CD4-positive, alpha-beta T cell treated with Interleukin-6 for 4 hours (primary cell): Measurements from ENCODE around the gene ADAMTS12.

ENCODE experiments used
- DNase-seq: peaks from one replicate; pipeline ENCODE4 v3.0.0-alpha.2; 2020; ENCODE audit warnings: mixed read lengths

ADAMTS12 gene

GRCh38 chr5:33905381-33905780 is 13.6 kb upstream of the ADAMTS12 start:
- DNase-seq: no peak

GRCh38 chr5:33903118-33903517 is 11.3 kb upstream of the ADAMTS12 start:
- no peak for DNase-seq

- no peak for DNase-seq
These were observed 9.4 kb upstream of the ADAMTS12 start for GRCh38 chr5:33901156-33901555.

GRCh38 chr5:33894566-33894965 is 2.8 kb upstream of the ADAMTS12 start:
- DNase-seq: no peak

- DNase-seq: no peak
These were observed 889 bp upstream of the ADAMTS12 start for GRCh38 chr5:33892620-33893137.

GRCh38 chr5:33891446-33891787 is 373 bp downstream of the ADAMTS12 start:
- DNase-seq: no peak

DNA sequence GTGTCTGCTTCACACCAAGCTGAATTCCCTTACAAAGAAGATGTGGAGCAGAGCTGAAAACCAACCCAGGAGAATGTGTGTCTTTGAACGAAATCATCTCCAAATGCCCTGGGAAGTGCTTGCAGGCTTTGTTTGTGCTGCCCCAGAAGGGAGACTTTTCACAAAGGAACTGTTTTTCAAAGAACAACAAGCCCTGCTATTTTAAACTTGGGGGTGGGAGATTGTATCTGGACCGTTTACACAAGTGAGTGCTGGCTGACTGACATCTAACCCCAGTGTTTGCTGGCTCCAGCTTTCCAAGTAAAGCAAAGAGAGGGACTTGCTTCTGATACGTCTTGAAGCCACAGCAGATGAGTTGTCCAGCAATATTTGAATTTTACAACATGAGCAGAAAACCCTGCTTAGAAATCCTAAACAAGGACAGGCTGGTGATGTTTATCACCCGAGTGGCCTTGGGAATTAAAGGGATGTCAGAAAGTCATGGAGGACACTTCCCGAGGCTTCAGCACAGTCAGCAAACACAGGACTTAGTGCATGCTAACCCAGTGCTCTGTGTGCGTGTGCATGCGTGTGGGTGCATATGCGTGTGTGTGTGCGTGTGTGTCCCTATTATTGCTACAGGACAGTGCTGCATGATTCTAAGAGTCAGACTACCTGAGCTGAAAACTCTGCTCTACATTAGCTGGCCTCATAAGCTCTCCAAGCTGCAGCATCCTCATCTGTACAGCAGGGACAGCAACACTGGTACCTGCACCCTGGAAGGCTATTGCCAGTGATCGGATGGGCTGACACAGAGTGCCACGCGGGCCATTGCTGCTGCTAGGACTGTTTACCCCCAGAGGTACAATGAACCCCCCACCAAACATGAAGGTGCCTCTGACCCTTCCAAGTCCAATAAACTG is 1.4 kb downstream of the ADAMTS12 start:
- no peak for DNase-seq

DNA sequence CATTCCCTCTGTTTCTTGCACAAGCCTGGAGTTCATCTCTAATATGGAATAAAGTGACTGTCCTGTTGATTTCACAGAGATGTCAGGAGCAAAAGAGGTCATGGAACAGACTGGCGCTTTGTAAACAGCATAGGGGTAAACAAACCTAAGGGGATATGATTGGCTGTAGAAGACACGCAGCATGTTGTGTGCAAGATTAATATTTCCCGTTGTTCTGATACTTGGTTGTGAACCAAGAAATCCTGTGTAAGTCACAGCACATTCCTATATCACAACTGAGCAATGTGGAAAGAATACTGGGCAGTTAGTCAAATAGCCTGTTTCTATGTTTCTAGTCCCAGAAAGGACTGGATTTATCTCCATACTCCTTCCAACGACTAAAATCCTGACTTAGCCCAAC is 3.2 kb downstream of the ADAMTS12 start:
- no peak for DNase-seq

- no peak for DNase-seq
These were observed 4.5 kb downstream of the ADAMTS12 start for GRCh38 chr5:33887268-33887667.

GRCh38 chr5:33886283-33886682 is 5.5 kb downstream of the ADAMTS12 start:
- DNase-seq: no peak

DNA sequence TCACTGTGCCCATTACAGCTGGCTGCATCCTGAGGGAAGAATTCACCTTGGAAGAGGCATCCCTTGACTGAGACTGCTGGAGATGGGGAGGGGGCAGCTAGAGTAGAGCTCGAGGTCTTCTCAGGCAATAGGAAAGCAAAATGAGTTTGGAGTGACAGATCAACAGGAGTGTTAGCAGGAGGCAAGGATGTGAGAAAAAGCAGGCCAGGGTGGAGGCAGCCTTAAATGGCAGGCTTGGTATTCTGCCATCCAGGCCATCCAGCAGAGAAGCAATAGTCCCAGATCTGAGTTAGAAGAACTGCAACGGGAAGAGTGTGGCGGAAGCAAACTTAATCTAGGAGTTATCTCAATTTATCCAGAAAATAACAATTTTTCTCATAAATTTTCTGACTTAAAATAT is 6.1 kb downstream of the ADAMTS12 start:
- no peak for DNase-seq

DNA sequence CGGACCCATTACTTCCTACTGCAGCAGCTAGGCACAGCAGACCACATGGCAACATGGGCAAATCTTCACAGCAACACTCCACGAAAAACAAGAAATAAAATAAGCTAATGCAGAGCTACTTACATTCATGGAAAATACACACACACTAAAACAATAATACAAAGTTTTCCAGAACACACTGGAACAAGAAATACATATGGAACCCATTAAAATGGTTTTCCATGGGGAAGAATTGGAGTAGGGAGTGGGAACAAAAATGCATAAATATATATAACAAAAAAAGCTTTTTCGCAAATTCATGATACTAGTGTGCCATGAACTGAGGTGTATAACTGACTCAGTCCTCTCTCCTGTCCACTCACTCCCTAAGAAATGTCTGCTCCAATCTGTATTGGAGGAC is 8.3 kb downstream of the ADAMTS12 start:
- no peak for DNase-seq

GRCh38 chr5:33880319-33880718 is 11.5 kb downstream of the ADAMTS12 start:
- DNase-seq: no peak

DNA sequence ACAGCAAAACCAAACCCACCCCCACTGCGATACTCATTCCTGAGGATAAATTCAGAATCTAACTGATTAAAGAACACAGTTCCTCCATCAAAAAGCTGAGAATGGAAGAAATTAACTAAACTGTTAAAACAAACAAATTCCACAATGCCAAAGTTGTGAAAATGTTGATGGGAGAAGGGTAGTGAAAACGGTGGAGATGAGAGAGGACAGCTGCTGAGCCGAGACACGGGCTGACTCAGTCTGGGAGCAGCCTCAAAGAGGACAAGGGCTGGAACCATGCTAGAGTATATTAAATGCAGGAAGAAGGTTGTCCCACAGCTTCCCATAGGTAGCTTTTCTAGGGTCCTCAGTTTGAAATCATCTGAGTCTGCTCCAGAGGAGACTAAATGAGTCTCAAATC is 14.3 kb downstream of the ADAMTS12 start:
- DNase-seq: no peak

DNA sequence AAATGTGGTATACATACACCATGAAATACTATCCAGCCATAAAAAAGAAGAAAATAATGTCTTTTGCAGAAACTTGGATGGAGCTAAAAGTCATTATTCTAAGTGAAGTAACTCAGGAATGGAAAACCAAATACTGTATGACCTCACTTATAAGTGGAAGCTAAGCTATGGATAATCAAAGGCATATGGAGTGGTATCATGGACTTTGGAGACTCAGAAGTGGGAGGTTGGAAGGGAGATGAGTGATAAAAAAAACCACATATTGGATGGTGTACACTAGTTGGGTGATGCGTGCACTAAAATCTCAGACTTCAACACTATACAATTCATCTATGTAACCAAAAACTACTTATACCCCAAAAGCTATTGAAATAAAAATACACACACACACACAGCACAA is 24.5 kb downstream of the ADAMTS12 start:
- no peak for DNase-seq

DNA sequence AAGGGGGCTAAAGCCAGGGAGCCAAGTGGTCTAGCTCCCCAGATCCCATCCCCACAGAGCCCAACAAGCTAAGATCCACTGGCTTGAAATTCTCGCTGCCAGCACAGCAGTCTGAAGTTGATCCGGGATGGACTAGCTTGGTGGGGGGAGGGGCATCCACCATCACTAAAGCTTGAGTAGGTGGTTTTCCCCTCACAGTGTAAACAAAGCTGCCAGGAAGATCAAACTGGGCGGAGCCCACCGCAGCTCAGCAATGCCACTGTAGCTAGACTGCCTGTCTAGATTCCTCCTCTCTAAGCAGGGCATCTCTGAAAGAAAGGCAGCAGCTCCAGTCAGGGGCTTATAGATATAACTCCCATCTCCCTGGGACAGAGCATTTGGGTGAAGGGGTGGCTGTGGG is 32.6 kb downstream of the ADAMTS12 start:
- DNase-seq: peak; percentile 63

DNA sequence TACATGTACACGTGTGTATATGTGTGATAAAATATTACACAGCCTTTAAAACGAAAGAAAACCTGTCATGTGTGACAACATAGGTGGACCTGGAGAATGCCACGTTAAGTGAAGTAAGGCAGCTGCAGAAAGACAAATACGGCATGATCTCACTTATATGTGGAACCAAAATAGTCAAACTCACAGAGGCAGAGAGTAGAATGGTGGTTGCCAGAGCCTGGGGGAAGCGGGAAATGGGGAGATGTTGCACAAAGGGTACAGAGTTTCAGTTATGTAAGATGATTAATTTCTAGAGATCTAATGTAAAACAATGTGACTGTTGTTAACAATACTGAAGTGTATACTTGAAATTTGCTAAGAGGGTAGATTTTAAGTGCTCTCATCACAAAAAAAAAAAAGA is 34.8 kb downstream of the ADAMTS12 start:
- no peak for DNase-seq

DNA sequence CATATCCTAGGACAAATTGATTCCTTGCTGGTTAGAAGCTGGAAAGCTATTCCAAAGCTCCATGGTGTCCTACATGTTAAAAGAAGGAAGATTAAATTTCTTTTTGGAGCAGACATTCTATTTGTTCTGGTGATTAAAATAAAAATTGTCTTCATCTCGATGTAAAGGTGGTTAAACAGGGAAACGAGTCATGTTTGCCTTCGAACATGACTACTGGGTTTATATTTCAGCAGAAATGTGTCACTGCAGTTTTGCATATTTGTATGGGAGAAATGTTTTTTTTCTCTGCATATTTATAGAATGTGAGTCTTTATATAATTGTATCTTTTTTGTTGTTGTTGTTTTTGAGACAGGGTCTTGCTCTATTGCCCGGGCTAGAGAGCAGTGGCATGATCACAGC is 36.4 kb downstream of the ADAMTS12 start:
- DNase-seq: no peak

DNA sequence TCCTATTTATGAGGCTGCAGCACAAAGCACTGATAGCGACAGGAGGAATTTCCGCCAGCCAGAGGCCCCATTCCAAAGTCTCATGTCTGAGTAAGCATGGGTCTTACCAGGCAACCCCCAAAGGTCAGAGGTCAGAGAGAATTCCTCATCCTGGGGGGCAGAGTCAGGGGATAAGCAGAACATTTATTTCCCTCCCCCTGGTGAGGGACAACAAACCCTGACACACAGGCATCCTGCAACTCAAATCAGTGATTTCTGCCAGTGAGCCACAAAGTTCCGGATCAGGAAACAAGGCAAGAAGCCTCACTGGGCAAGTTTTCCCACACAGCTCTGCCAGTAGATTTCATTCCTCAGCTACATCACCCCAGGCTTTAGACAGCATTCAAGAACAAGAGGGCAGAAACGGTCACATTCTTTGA is 37.0 kb downstream of the ADAMTS12 start:
- DNase-seq: no peak

- no peak for DNase-seq
These were observed 39.0 kb downstream of the ADAMTS12 start for GRCh38 chr5:33852837-33853236.

GRCh38 chr5:33852319-33852718 is 39.5 kb downstream of the ADAMTS12 start:
- DNase-seq: no peak

DNA sequence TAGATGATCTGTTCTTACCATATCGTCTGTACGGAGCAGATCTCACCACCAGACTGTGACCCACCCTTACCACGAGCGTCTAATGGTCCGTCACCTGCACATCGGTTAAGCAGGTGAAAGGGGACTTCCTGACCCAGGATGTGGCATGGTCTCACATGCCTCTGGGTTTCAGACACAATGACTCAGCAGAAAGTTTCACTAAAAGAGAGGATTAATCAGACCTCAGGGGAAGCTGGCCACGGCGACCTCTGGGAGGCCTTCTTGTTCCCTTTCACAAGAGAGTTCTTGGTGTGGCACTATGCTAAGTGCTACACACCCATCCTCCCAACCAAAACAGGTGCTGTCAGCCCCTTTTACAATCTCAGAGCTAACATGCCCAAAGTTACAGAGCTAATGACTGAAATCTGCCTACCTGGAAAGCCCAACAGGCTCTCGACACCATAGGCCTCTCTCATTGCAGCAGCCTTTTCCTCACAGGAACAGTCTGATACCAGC is 41.6 kb downstream of the ADAMTS12 start:
- peak; percentile 18 for DNase-seq

- DNase-seq: no peak
These were observed 43.2 kb downstream of the ADAMTS12 start for GRCh38 chr5:33848554-33848953.

DNA sequence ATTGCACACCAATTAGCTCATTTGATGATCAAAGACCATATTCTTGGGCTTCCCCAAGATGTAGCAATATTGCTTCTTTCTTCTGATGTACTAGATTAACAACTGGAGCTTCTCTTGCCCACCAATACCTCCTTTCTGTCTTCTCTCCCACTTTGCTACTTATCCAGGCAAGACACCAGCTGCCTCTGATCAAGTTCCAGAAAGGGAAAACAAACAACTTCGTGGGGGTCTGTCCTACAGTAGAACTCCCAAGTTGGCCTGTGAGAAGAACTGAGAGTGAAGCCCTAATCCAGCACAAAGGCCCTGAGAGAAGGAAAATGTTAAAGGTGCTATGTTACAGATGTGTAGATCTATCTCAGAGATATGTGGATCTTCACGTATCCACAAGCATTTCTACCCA is 44.9 kb downstream of the ADAMTS12 start:
- no peak for DNase-seq

DNA sequence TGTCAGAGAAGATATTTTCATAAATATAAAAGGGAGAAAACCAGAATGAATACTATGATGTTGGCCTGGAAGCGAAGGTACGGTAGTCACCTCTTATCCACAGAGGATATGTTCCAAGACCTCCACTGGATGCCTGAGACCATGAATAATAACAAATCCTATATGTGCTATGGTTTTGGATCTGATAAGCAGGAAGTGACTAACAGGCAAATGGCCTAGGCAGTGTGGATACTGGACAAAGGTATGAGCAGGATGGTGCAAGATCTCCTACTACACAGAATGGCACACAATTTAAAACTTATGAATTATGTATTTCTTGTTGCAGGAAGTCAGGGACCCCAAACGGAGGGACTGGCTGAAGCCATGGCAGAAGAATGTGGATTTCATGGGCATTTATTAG is 48.2 kb downstream of the ADAMTS12 start:
- no peak for DNase-seq
